Left ventricle myocardium inferior (tissue), 1 donor: ENCODE results near the gene CDK14. TPM values are rescaled to one million over a fixed set of nuclear protein-coding genes. Genes with fewer than 3 reads are reported as not detected.
A peak's percentile ranks its signal among the peaks of the same experiment; 100 is the strongest.

Experiments
- DNase-seq: peaks from one replicate; pipeline ENCODE4 v3.0.0-alpha.2; 2020
- H3K27ac ChIP-seq: fragments of 200-600 bp; replicated peaks from 2 replicates; pipeline ENCODE4 v1.8.0; 2021
- H3K27me3 ChIP-seq: fragments of 200-600 bp; 2 replicates; pipeline ENCODE4 v1.8.0; 2021; ENCODE audit warnings: low read depth
- H3K36me3 ChIP-seq: fragments of 200-600 bp; 2 replicates; pipeline ENCODE4 v1.8.0; 2021
- H3K4me1 ChIP-seq: fragments of 200-600 bp; 2 replicates; pipeline ENCODE4 v1.8.0; 2021
- H3K4me3 ChIP-seq: fragments of 200-600 bp; 2 replicates; pipeline ENCODE4 v1.8.0; 2021; ENCODE audit warnings: mild to moderate bottlenecking, moderate library complexity
- H3K9me3 ChIP-seq: fragments of 200-600 bp; replicated peaks from 2 replicates; pipeline ENCODE4 v1.8.0; 2021
- CTCF ChIP-seq: fragments of 200-600 bp; IDR thresholded peaks from 2 replicates; pipeline ENCODE4 v1.8.0; 2021; ENCODE audit warnings: antibody characterized with exemption, mild to moderate bottlenecking, borderline replicate concordance
- intact Hi-C: fragments of 100-400 bp; cut with micrococcal nuclease; formaldehyde crosslinking; loops from one replicate; pipeline ENCODE4 v1.11.0; 2022
- total RNA-seq: library from RNA; stranded (reverse); fragmentation: NEBNext Ultra II Directional; extraction: Animal tissue kit (Norgen Biotek cat#: 25700); gene quantifications from one replicate; pipeline ENCODE4 v1.2.1, GENCODE V29; 2021
- donor health status: DM: no; HTN: yes; CAD: no; lungs with severe emphysema.

Gene CDK14
- total RNA-seq, 1 donor from 2014 or later = 18.7 TPM

- H3K9me3 ChIP-seq = no peaks in the 10 kb centered on the region
- TF ChIP-seq CTCF = no peak
- H3K4me1 ChIP-seq = peaks cover 54% of the 10 kb centered on the region
- no peak for DNase-seq
- no peaks in the 10 kb centered on the region for H3K27me3 ChIP-seq
- intact Hi-C loops = no loop called here
- no peak overlapping the region for H3K27ac ChIP-seq
- H3K4me3 ChIP-seq = no peak overlapping the region
- no peaks in the 10 kb centered on the region for H3K36me3 ChIP-seq
These were observed 118.9 kb downstream of the CDK14 start for GRCh38 chr7:90715067-90715466.

GRCh38 chr7:90717296-90718060, 121.4 kb downstream of the CDK14 start:
- Histone ChIP-seq H3K9me3 (no peaks in the 10 kb centered on the region), H3K27me3 (no peaks in the 10 kb centered on the region), H3K4me1 (peaks cover 61% of the 10 kb centered on the region), H3K4me3 (no peak overlapping the region), H3K27ac (no peak overlapping the region), H3K36me3 (no peaks in the 10 kb centered on the region)
- intact Hi-C loops = no loop called here
- no peak for TF ChIP-seq CTCF
- DNase-seq = no peak

- TF ChIP-seq CTCF = no peak
- H3K9me3 ChIP-seq = no peaks in the 10 kb centered on the region
- intact Hi-C loops = no loop called here
- peak overlapping the region; percentile 12 for H3K27ac ChIP-seq
- H3K36me3 ChIP-seq = no peaks in the 10 kb centered on the region
- DNase-seq = no peak
- no peaks in the 10 kb centered on the region for H3K27me3 ChIP-seq
- peaks cover 53% of the 10 kb centered on the region for H3K4me1 ChIP-seq
- no peak overlapping the region for H3K4me3 ChIP-seq
These were observed 123.0 kb downstream of the CDK14 start for GRCh38 chr7:90719155-90719554.

GRCh38 chr7:90720984-90721760, 125.1 kb downstream of the CDK14 start:
- intact Hi-C loops = no loop called here
- TF ChIP-seq CTCF = no peak
- no peak for DNase-seq
- no peaks in the 10 kb centered on the region for H3K9me3 ChIP-seq
- peaks cover 44% of the 10 kb centered on the region for H3K4me1 ChIP-seq
- no peaks in the 10 kb centered on the region for H3K27me3 ChIP-seq
- H3K36me3 ChIP-seq = no peaks in the 10 kb centered on the region
- peak overlapping the region; percentile 47 for H3K27ac ChIP-seq
- H3K4me3 ChIP-seq = no peak overlapping the region

- TF ChIP-seq CTCF = no peak
- intact Hi-C loops = no loop called here
- Histone ChIP-seq H3K27ac (peak overlapping the region; percentile 47), H3K9me3 (no peaks in the 10 kb centered on the region), H3K4me3 (no peak overlapping the region), H3K27me3 (no peaks in the 10 kb centered on the region), H3K36me3 (no peaks in the 10 kb centered on the region), H3K4me1 (peaks cover 51% of the 10 kb centered on the region)
- DNase-seq = no peak
These were observed 125.8 kb downstream of the CDK14 start for GRCh38 chr7:90721869-90722431.
